HG03097 (cell line): ENCODE results near the gene ALLC.
"Not testable (repeated sequence)": the region's sequence is repeated elsewhere in the genome, so short reads cannot be mapped to it uniquely, and the experiment has no call there.

ENCODE experiments used
- ATAC-seq: cut with Tn5 transposase; IDR thresholded peaks from one replicate; pipeline ENCODE4 v1.9.1; 2021; ENCODE audit not compliant: unreplicated experiment, low FRiP score

The ALLC gene

GRCh38 chr2:3657881-3658280 is at the start of gene ALLC:
Gene ALLC, plus strand, starts transcription at chr2:3658200. Its CDS starts 12,958 bp downstream, at chr2:3671158.
- no peak for ATAC-seq

DNA sequence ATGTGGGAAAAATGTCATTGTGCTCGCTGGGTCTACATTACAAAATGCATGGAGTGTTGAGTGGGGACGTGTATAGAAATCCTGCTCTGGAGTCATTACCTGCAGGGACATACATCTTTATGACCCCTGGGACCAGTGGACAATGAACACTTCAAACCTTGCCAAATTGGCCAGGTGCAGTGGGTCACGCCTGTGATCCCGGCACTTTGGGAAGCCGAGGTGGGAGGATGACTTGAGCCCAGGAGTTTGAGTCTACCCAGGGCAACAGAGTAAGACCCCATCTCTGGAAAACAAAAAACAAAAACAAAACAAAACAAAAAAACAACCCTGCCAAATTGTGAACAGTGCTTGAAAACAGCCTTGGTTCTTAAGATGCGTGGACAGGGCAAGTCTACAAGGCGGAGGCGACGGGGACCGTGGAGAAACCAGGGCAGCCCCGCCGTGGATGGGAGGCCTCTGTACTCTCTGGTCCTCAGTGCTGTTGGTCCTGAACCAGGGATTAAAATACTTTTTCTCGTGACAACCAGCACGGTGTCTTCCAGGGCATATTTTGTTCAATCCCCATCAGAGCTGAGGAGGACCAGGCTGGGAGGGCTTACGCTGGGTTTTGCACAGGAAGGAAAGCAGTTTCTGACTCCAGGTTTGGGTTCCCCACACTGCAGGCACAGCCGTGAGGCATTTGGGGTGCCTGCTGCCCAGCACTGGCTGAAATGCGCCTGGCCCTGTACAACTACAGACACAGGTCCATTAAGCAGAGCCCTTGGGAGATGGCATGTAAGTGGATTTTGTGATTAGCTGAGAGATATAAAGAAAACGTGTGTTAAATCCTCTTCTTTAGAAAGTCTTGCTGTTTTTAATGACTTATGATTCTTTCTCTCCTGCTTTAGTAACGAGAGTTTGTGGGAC is 49.4 kb upstream of the ALLC start:
- ATAC-seq, result no peak

DNA sequence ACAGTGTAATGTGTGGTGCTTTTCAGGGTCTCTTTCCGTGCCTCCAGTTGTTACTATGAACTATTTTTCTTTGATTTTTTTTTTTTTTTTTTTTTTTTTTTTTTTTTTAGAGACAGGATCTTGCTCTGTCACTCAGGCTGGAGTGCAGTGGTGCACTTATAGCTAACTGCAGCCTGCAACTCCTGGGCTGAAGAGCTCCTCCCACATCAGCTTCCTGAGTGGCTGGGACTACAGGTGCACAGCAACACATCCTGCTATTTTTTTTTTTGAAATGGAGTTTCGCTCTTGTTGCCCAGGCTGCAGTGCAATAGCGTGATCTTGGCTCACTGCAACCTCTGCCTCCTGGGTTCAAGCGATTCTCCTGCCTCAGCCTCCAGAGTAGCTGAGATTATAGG is 48.7 kb upstream of the ALLC start:
- ATAC-seq, result not testable (repeated sequence)

GRCh38 chr2:3610415-3610814 is 47.6 kb upstream of the ALLC start:
- no peak for ATAC-seq

GRCh38 chr2:3610881-3611505 is 47.0 kb upstream of the ALLC start:
- ATAC-seq, result no peak

GRCh38 chr2:3611589-3611988 is 46.4 kb upstream of the ALLC start:
- ATAC-seq, result no peak

GRCh38 chr2:3612639-3613523 is 45.1 kb upstream of the ALLC start:
- ATAC-seq, result no peak

DNA sequence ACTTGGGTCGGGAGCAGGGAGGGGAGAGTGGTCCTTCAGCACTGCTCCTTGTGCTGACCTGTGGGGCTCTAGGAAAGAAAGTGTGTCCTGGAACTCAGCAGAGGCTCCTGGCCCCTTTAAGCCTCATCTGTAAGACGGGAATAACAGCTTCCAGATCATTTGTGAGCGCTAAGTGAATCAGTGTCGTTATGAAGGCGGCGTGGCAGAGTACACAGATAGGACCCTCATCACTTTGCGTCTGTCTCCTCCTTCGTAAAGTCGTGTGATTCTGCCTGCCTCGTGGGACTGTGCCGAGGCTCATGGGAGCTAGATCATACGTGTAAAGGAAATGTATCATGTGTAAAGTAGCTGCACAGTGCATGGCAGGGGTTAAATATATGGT is 44.5 kb upstream of the ALLC start:
- ATAC-seq, result no peak

DNA sequence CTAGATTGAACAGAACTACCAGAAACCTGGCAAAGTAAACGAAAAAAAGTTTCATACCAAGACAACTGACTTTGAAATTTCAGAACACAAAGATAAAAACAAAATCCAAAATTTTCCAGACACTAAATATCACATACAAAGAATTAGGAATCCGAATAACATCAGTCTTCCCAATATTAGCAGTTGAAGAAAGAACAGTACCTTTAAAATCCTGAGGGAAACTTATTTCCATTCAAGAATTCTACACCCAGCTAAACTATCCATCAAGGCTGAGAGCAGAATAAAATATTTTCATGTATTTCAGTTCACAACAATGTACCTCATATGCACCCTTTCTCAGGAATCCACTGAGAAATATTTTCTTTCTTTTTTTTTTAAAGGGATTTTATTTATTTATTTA is 43.3 kb upstream of the ALLC start:
- ATAC-seq, result not testable (repeated sequence)

GRCh38 chr2:3615541-3616200 is 42.3 kb upstream of the ALLC start:
- not testable (repeated sequence) for ATAC-seq

- not testable (repeated sequence) for ATAC-seq
Measured at GRCh38 chr2:3616435-3617197, 41.4 kb upstream of the ALLC start.

GRCh38 chr2:3617198-3617890 is 40.7 kb upstream of the ALLC start:
- no peak for ATAC-seq

DNA sequence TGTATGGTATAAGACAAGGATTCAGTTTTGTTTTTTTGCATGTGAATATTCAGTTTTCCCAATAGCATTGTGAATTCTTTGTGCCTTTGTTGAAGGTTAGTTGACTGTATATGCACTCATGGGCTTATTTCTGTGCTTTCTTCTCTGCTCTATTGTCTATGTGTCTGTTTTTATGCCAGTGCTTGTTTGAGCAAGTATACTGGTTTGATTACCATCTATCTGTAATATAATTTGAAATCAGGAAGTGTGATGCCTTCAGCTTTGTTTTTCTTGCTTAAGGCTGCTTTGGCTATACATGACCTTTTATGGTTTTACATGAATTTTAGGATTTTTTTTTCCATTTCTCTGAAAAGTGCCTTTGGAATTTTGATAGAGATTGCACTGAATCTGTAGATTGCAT is 39.6 kb upstream of the ALLC start:
- no peak for ATAC-seq

GRCh38 chr2:3619033-3619432 is 39.0 kb upstream of the ALLC start:
- no peak for ATAC-seq

GRCh38 chr2:3619661-3620060 is 38.3 kb upstream of the ALLC start:
- ATAC-seq, result not testable (repeated sequence)

DNA sequence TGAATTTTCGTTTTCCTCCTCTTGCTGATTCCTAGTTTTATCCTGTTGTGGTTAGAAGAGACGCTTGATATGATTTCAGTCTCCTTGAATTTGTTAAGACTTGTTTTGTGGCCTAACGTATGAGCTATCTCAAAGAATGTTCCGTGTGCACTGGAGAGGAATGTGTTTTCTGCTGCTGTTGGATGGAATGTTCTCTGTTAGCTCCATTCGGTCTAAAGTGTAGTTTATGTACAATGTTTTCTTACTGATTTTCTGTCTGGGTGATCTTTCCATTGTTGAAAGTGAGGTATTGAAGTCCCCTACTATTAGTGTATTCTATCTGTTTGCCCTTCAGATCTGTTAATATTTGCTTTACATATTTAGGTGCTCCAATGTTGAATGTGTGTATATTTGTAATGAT is 37.2 kb upstream of the ALLC start:
- no peak for ATAC-seq

DNA sequence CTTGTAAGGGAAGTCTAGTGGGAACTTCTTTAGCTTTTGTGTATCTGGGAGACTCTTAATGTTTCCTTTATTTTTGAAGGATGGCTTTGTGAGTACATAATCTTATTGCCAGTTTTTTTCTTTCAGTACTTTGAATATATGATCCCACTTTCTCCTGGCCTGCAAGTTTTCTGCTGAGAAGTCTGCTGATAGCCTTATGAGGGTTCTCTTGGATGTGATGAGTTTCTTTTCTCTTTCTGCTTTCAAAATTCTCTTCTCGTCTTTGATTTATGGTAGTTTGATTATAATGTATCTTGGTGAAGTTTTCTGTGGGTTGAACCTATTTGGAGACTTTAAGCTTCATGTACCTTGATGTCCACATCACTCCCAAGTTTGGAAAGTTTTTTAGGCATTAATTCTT is 35.0 kb upstream of the ALLC start:
- no peak for ATAC-seq

DNA sequence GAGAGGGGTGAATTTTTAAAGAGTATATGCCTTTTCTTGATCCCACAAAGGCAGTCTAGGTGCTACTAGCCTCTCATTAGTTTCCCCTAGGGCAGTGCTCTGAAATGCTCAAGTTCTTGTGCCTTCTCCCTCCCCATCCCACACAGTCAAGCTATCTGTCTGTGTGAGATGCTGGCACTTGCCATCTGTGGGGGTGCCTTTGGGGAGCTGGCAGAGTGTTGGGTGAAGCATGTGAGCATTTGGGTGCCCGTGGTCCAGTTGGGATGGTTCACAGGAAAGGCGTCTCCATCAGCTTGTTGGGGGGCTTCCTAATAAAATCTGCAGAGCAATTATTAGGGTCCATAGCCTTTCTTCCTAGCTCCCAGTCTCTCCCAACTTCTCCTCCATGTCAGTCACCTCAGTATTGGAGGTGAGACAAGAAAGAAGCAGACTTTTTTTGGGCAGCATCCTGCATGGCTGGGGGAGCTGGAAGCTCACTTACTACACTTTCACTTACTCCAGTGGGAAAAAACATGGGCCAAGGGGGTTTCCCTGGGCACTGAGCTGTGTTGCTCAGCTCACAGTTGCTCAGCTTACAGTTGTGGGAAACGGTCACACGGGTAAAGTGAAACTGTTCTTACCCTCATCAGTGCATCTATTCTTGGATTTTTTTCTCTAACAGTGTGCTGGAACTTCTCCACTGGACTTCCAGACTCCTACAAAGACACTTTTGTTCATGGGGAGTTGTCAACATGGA is 33.8 kb upstream of the ALLC start:
- no peak for ATAC-seq

DNA sequence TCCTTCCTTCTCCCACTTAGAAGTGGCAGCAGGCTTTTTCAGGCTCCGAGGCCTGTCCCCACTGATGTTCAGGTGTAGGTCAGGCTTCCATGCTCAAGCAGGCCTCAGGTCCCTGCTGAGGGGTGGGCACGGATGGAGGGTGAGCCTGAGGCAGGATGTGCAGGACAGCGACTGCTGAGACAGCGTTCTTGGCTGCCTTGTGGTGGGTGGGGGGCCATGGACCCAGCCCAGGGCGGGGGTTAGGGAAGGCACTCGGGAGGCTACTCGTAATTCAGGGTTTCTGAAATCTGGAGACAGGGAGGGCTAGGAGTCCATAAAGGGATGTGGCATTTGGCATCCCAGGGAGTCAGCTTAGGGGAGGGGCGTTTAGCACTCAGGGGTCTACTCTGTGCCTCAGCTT is 32.8 kb upstream of the ALLC start:
- ATAC-seq, result no peak
